Gastrocnemius medialis (tissue), 4 donors: ENCODE results near the gene TMEM116.

Source experiments
- CTCF ChIP-seq, 5 experiments: fragments of 450-650 bp in 3 of 5; fragments of 200-600 bp in 2 of 5; sonication (generic) in 2 of 5; IDR thresholded peaks in 4 of 5; conservative IDR thresholded peaks in 1 of 5; 1 replicate in 4 of 5; 2 replicates in 1 of 5; pipeline ENCODE4 v1.5.1; 2016 to 2019; ENCODE audit warnings: antibody characterized with exemption in 5 of 5, mild to moderate bottlenecking in 3 of 5, moderate library complexity in 3 of 5
- POLR2A ChIP-seq, 2 donors: fragments of 450-650 bp; IDR thresholded peaks; one replicate each; pipeline ENCODE4 v1.6.1; 2017; ENCODE audit warnings: antibody characterized with exemption in 2 of 2, mild to moderate bottlenecking in 2 of 2, moderate library complexity in 2 of 2

- TF ChIP-seq CTCF (IDR thresholded peaks at IDR 0.05 in 4 of 5, conservative IDR thresholded peaks at IDR 0.05 in 1 of 5) (no peak), POLR2A (IDR thresholded peaks at IDR 0.05) (no peak)
Measured at GRCh38 chr12:112001576-112001975, 11.4 kb downstream of the TMEM116 start.
